H9 (cell line): Measurements from ENCODE around the gene ZNF358. TPM values are rescaled to one million over a fixed set of nuclear protein-coding genes. Genes with fewer than 3 reads are reported as not detected.

Experiments
- DNase-seq: peaks from one replicate; pipeline ENCODE4 v3.0.0-alpha.2; 2017
- H2AFZ ChIP-seq: one replicate; pipeline ENCODE4 v1.6.1; 2013; ENCODE audit warnings: mild to moderate bottlenecking, low read length, control low read depth, moderate library complexity
- H2AK5ac ChIP-seq: 2 replicates; pipeline ENCODE4 v1.6.1; 2013; ENCODE audit warnings: low read length, control low read depth, mixed read lengths; ENCODE audit not compliant: insufficient read length
- H2BK120ac ChIP-seq: one replicate; pipeline ENCODE4 v1.6.1; 2013; ENCODE audit warnings: low read depth, mild to moderate bottlenecking, low read length, control low read depth, inconsistent platforms; ENCODE audit not compliant: poor library complexity, severe bottlenecking
- H2BK12ac ChIP-seq: 2 replicates; pipeline ENCODE4 v1.6.1; 2013; ENCODE audit warnings: low read length, control low read depth, mixed read lengths, low read depth; ENCODE audit not compliant: insufficient read length
- H2BK15ac ChIP-seq: 2 replicates; pipeline ENCODE4 v1.6.1; 2013; ENCODE audit warnings: low read depth, low read length, control low read depth
- H2BK20ac ChIP-seq: one replicate; pipeline ENCODE4 v1.6.1; 2013; ENCODE audit warnings: low read depth, mild to moderate bottlenecking, low read length, control low read depth, inconsistent platforms; ENCODE audit not compliant: poor library complexity, severe bottlenecking
- H2BK5ac ChIP-seq: 2 replicates; pipeline ENCODE4 v1.6.1; 2013; ENCODE audit warnings: low read length, control low read depth, mixed read lengths; ENCODE audit not compliant: insufficient read length
- H3K14ac ChIP-seq: 2 replicates; pipeline ENCODE4 v1.6.1; 2013; ENCODE audit warnings: low read length, control low read depth; ENCODE audit not compliant: insufficient read depth
- H3K18ac ChIP-seq: 2 replicates; pipeline ENCODE4 v1.6.1; 2013; ENCODE audit warnings: low read depth, mild to moderate bottlenecking, mixed read lengths, low read length, control low read depth; ENCODE audit not compliant: insufficient read length
- H3K23ac ChIP-seq: 2 replicates; pipeline ENCODE4 v1.6.1; 2013; ENCODE audit warnings: low read length, control low read depth, mixed read lengths, low read depth; ENCODE audit not compliant: insufficient read length
- H3K23me2 ChIP-seq: 2 replicates; pipeline ENCODE4 v1.6.1; 2013; ENCODE audit warnings: low read depth, mild to moderate bottlenecking, mixed read lengths, low read length, control low read depth; ENCODE audit not compliant: insufficient read length, poor library complexity, severe bottlenecking
- H3K27ac ChIP-seq: 2 replicates; pipeline ENCODE4 v1.5.1; 2013; ENCODE audit warnings: low read length, control low read depth, mixed read lengths, low read depth; ENCODE audit not compliant: insufficient read length
- H3K27me3 ChIP-seq: 2 replicates; pipeline ENCODE4 v1.6.1; 2013; ENCODE audit warnings: low read length, control low read depth, inconsistent platforms; ENCODE audit not compliant: insufficient read depth
- H3K4ac ChIP-seq: 2 replicates; pipeline ENCODE4 v1.6.1; 2013; ENCODE audit warnings: low read depth, mild to moderate bottlenecking, control low read depth, inconsistent platforms, low read length, moderate library complexity
- H3K4me1 ChIP-seq: 2 replicates; pipeline ENCODE4 v1.6.1; 2013; ENCODE audit warnings: low read length, control low read depth, inconsistent platforms; ENCODE audit not compliant: insufficient read depth
- H3K4me2 ChIP-seq: 2 replicates; pipeline ENCODE4 v1.6.1; 2013; ENCODE audit warnings: low read length, control low read depth, mixed read lengths; ENCODE audit not compliant: insufficient read length, insufficient read depth
- H3K56ac ChIP-seq: 2 replicates; pipeline ENCODE4 v1.6.1; 2013; ENCODE audit warnings: low read depth, mild to moderate bottlenecking, mixed read lengths, low read length, control low read depth; ENCODE audit not compliant: insufficient read length
- H3K79me1 ChIP-seq: 2 replicates; pipeline ENCODE4 v1.6.1; 2013; ENCODE audit warnings: low read depth, mild to moderate bottlenecking, moderate library complexity, low read length, control low read depth, inconsistent platforms; ENCODE audit not compliant: insufficient read depth, poor library complexity, severe bottlenecking
- H3K79me2 ChIP-seq: 2 replicates; pipeline ENCODE4 v1.6.1; 2013; ENCODE audit warnings: low read length, control low read depth, inconsistent platforms; ENCODE audit not compliant: insufficient read depth
- H3K9ac ChIP-seq: 2 replicates; pipeline ENCODE4 v1.6.1; 2013; ENCODE audit warnings: low read length, control low read depth, mixed read lengths; ENCODE audit not compliant: insufficient read length; ENCODE audit errors: extremely low read depth
- H3K9me3 ChIP-seq: one replicate; pipeline ENCODE4 v1.6.1; 2013; ENCODE audit warnings: low read depth, low read length, inconsistent platforms; ENCODE audit not compliant: control insufficient read depth
- H3T11ph ChIP-seq: one replicate; pipeline ENCODE4 v1.6.1; 2013; ENCODE audit warnings: mild to moderate bottlenecking, low read length, control low read depth, inconsistent platforms
- H4K20me1 ChIP-seq: one replicate; pipeline ENCODE4 v1.6.1; 2013; ENCODE audit not compliant: control insufficient read depth, insufficient read length, insufficient read depth
- H4K5ac ChIP-seq: 2 replicates; pipeline ENCODE4 v1.6.1; 2013; ENCODE audit warnings: low read depth, mild to moderate bottlenecking, mixed read lengths, low read length, control low read depth; ENCODE audit not compliant: insufficient read length
- H4K8ac ChIP-seq: replicated peaks from 2 replicates; pipeline ENCODE4 v1.6.1; 2013; ENCODE audit warnings: low read length, control low read depth, mixed read lengths, low read depth; ENCODE audit not compliant: insufficient read length
- H4K91ac ChIP-seq: 2 replicates; pipeline ENCODE4 v1.6.1; 2013; ENCODE audit warnings: low read depth, mild to moderate bottlenecking, moderate library complexity, mixed read lengths, low read length, control low read depth; ENCODE audit not compliant: insufficient read length
- H3K27ac Mint-ChIP-seq, 3 experiments: 2 replicates in 2 of 3; 3 replicates in 1 of 3; pipeline ENCODE4 v1.8.0; 2020 to 2021; ENCODE audit warnings: mixed read lengths in 3 of 3, mild to moderate bottlenecking in 1 of 3, moderate library complexity in 1 of 3
- H3K27me3 Mint-ChIP-seq: 2 replicates; pipeline ENCODE4 v1.8.0; 2021; ENCODE audit warnings: low read depth, mild to moderate bottlenecking, moderate library complexity, mixed read lengths
- H3K36me3 Mint-ChIP-seq, 3 experiments: 2 replicates in 2 of 3; 3 replicates in 1 of 3; pipeline ENCODE4 v1.8.0; 2020 to 2021; ENCODE audit warnings: low read depth in 3 of 3, mixed read lengths in 3 of 3; ENCODE audit not compliant: insufficient read depth in 1 of 3
- H3K4me1 Mint-ChIP-seq, 2 experiments: 2 replicates each; pipeline ENCODE4 v1.8.0; 2020; ENCODE audit warnings: mixed read lengths in 2 of 2
- H3K4me3 Mint-ChIP-seq, 2 experiments: 2 replicates in 1 of 2; 3 replicates in 1 of 2; pipeline ENCODE4 v1.8.0; 2020 to 2021; ENCODE audit warnings: mild to moderate bottlenecking in 2 of 2, mixed read lengths in 2 of 2, moderate library complexity in 1 of 2
- H3K9me3 Mint-ChIP-seq, 2 experiments: 2 replicates in 1 of 2; 3 replicates in 1 of 2; pipeline ENCODE4 v1.8.0; 2020; ENCODE audit warnings: mild to moderate bottlenecking in 2 of 2, mixed read lengths in 2 of 2, moderate library complexity in 1 of 2
- CTCF ChIP-seq: fragments of 200-600 bp; sonication (generic); conservative IDR thresholded peaks from 3 replicates; pipeline ENCODE4 v1.8.0; 2021; ENCODE audit warnings: antibody characterized with exemption, mild to moderate bottlenecking
- WGBS: extraction: QIAGEN DNeasy Blood & Tissue Kit; methylation state at CpG from one replicate; pipeline ENCODE4 v1.1.7; 2013; ENCODE audit warnings: missing lambda C conversion rate, low lambda C conversion rate, mixed read lengths; ENCODE audit not compliant: insufficient read length; ENCODE audit errors: extremely low coverage; 5-methylcytosine and 5-hydroxymethylcytosine counted together
- total RNA-seq: library from RNA; stranded (reverse); gene quantifications from 2 replicates; pipeline ENCODE4 v1.2.1, GENCODE V29; 2021

ZNF358 gene
- total RNA-seq, 1 experiment from 2014 or later, result 40.5 TPM

- Histone ChIP-seq H3K4me1 (0 out of 2 replicates have a peak, but pooled peaks cover 4% of the 10 kb centered on the region), H2AFZ (no peak overlapping the region), H2BK12ac (no peak overlapping the region), H4K91ac (no peak overlapping the region), H3K27me3 (no peaks in the 10 kb centered on the region), H4K8ac (no peak overlapping the region), H3K4me2 (peak overlapping the region; percentile 74), H3K23ac (no peak overlapping the region), H2AK5ac (no peak overlapping the region), H3K56ac (no peak overlapping the region), H2BK15ac (no peak overlapping the region), H3K79me2 (0 out of 2 replicates have a peak, but pooled peaks cover 2% of the 10 kb centered on the region), H4K5ac (no peak overlapping the region), H3K27ac (no peak overlapping the region), H4K20me1 (no peaks in the 10 kb centered on the region), H3K9me3 (no peaks in the 10 kb centered on the region), H3K23me2 (peaks cover 10% of the 10 kb centered on the region), H3K14ac (no peak overlapping the region), H2BK20ac (no peak overlapping the region), H2BK120ac (no peak overlapping the region), H2BK5ac (no peak overlapping the region), H3K79me1 (no peaks in the 10 kb centered on the region), H3K4ac (no peak overlapping the region), H3K9ac (peak overlapping the region; percentile 58), H3T11ph (no peak overlapping the region), H3K18ac (no peak overlapping the region)
- no peak for TF ChIP-seq CTCF
- Mint-ChIP-seq H3K4me1 (peaks cover 14 to 27% of the 10 kb centered on the region in 2 experiments), H3K36me3 (peaks cover 3 to 18% (median 13%) of the 10 kb centered on the region in 3 experiments; a peak in 5 of 7 replicates), H3K4me3 (peak overlapping the region; percentile 76 to 87), H3K27ac (peak overlapping the region in 2 of 3 experiments; percentile 24 to 82; a peak in 2 of 7 replicates), H3K27me3 (no peaks in the 10 kb centered on the region; the same call in 1 of the 2 replicates), H3K9me3 (no peaks in the 10 kb centered on the region; a peak in 1 of 5 replicates)
- no peak for DNase-seq
- no CpG with 5 or more reads among the region's 4 CpGs for WGBS
Measured at GRCh38 chr19:7516878-7517277, 975 bp downstream of the ZNF358 start.
